Measurements from ENCODE around the gene SEMA3G.

Gene SEMA3G

GRCh38 chr3:52402706-52403270, 42.1 kb downstream of the SEMA3G start:
- DNase-seq (ENCODE audit: low spot score), result no peak
- in situ Hi-C loops (cut with MboI; ENCODE audit: low pct_unique_long_range_greater_than_20kb, low sequenced_read_pairs, unreplicated experiment), result no loop called here
- TF ChIP-seq CTCF (IDR thresholded peaks at IDR 0.05; ENCODE audit: extremely low read depth, insufficient read depth, missing control alignments), result no peak

GRCh38 chr3:52402101-52402521, 42.8 kb downstream of the SEMA3G start:
- DNase-seq (ENCODE audit: low spot score), result no peak
- in situ Hi-C loops (cut with MboI; ENCODE audit: low pct_unique_long_range_greater_than_20kb, low sequenced_read_pairs, unreplicated experiment), result no loop called here
- no peak for TF ChIP-seq CTCF (IDR thresholded peaks at IDR 0.05; ENCODE audit: extremely low read depth, insufficient read depth, missing control alignments)

DNA sequence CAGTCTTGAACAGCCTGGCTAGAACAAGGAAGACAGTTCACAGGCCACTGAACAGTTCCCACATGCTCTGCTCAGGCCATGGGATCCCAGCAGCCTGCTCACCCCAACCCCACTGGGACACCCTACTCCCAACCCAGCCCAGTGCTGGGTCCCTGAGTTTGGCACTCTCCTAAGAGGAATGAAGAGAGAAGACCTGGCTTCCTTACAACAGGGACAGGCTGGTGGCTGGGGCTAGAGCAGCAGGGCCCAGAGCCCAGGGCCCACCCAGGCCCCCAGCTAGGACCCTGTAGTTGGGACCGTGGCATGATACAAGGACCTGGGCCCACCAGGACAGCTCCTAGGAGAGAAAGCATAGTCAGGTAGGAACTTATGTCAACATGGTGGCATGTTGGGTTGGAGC, 43.4 kb downstream of the SEMA3G start:
- TF ChIP-seq CTCF (IDR thresholded peaks at IDR 0.05; ENCODE audit: extremely low read depth, insufficient read depth, missing control alignments), result no peak
- no peak for DNase-seq (ENCODE audit: low spot score)
- in situ Hi-C loops (cut with MboI; ENCODE audit: low pct_unique_long_range_greater_than_20kb, low sequenced_read_pairs, unreplicated experiment), result no loop called here

DNA sequence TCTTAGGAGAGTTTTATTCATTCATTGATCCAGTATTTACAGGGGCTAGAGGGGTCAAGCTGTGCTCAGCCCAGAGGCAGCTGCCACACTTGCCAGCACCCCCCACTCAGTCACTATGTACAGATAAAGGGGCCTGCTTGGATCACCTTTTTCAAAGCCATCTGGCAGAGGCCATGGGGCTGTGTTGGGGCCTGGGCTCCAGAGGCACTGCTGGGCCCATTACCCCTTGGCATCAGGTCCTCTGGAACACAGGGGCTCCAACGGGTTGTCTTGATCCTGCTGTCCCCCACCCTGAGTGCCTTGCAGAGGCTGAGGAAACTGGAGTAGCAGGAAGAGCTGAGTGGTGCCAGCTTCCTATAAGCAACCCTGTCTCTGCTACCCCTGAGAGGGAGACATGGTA, 43.9 kb downstream of the SEMA3G start:
- TF ChIP-seq CTCF (IDR thresholded peaks at IDR 0.05; ENCODE audit: extremely low read depth, insufficient read depth, missing control alignments), result no peak
- in situ Hi-C loops (cut with MboI; ENCODE audit: low pct_unique_long_range_greater_than_20kb, low sequenced_read_pairs, unreplicated experiment), result no loop called here
- DNase-seq (ENCODE audit: low spot score), result no peak

DNA sequence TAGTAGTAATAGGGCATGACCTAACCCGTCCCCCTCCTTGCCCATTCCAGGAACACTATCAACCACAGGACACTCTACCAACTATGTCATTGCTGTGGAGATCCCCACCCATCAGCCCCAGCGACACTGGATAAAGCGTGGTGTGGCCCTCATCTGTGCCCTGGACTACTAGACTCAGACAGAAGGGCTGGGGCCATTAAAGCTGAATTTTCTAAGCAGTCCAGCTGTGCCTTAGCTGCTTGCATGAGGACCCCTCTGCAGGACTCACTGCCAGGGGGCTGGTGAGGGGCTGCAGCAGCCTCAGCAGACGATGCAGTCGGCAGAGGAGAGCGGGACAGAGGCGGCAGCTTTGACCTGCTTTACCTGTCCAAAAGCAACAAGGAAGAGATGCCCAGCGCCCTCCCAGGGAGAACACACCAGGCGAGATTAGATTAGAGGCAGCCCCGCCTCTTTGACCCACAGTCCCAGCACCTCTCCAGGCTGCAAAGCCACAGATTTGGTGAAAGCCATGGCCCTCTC, 44.6 kb downstream of the SEMA3G start:
- no peak for DNase-seq (ENCODE audit: low spot score)
- TF ChIP-seq CTCF (IDR thresholded peaks at IDR 0.05; ENCODE audit: extremely low read depth, insufficient read depth, missing control alignments), result no peak
- in situ Hi-C loops (cut with MboI; ENCODE audit: low pct_unique_long_range_greater_than_20kb, low sequenced_read_pairs, unreplicated experiment), result no loop called here

- in situ Hi-C loops (cut with MboI; ENCODE audit: low pct_unique_long_range_greater_than_20kb, low sequenced_read_pairs, unreplicated experiment), result no loop called here
- no peak for DNase-seq (ENCODE audit: low spot score)
Measured at GRCh38 chr3:52399593-52399992, 45.3 kb downstream of the SEMA3G start.

More at GRCh38 chr3:52399593-52399992, 45.3 kb downstream of the SEMA3G start:
- no peak for TF ChIP-seq CTCF (IDR thresholded peaks at IDR 0.05; ENCODE audit: extremely low read depth, insufficient read depth, missing control alignments)

Measured in GM13977 (cell line).